GM23248 (cell line): Measurements from ENCODE around the gene NR2C2.

Experiments
- EZH2 ChIP-seq: fragments of 200-600 bp; sonication (generic); IDR thresholded peaks from 2 replicates; pipeline ENCODE4 v1.6.1; 2018; ENCODE audit warnings: antibody characterized with exemption, mild to moderate bottlenecking; ENCODE audit not compliant: insufficient read depth, poor library complexity, severe bottlenecking
- EZH2phosphoT487 ChIP-seq: fragments of 200-600 bp; sonication (generic); IDR thresholded peaks from 2 replicates; pipeline ENCODE4 v1.6.1; 2018; ENCODE audit warnings: antibody characterized with exemption, moderate library complexity, mild to moderate bottlenecking, low read depth; ENCODE audit not compliant: insufficient read depth

- TF ChIP-seq EZH2phosphoT487, result no peak
- TF ChIP-seq EZH2, result no peak
These were observed 34.1 kb upstream of the NR2C2 start for GRCh38 chr3:14913071-14913925.
